GM11168 (cell line): ENCODE data around the gene PSMA7.

Experiments used
- in situ Hi-C: fragments of 300-500 bp; cut with MboI; formaldehyde crosslinking; loops from one replicate; pipeline ENCODE4 v1.12.0; 2022; ENCODE audit warnings: low sequenced_read_pairs; ENCODE audit not compliant: unreplicated experiment

Gene PSMA7

DNA sequence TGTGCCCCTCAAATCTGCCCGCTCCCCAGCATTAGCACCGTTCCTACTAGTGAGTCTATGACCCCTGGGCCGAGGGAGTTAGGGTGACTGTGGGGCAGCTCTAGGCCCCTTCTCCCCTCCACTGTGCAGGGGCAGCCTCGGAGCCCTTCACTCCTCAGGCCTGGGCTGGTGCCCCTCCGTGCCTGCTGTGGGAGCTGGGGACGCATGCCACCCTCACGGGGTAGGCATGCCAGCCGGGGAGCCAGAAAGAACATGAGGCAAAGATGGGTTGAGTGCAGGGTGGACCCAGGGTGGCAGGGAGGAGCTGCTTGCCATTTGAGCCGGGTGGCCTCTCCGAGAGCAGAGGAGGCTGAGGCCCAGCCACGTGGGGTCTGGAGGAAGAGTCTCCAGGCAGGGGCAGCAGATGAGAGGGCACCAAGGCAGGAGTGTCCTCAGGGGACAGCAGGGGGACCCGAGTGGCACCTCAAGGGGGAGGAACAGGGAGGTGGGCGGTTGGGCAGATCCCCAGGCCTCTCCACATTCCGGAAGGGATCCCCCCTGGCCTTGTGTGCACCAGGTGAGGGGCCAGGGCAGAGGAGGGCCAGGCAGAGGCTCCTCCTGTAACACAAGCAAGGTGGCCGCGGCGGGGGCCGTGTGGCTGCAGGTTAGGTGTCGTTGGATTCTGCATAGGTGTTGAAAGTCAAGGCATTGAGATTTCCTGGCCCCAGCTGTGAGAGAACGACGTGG is 39.5 kb downstream of the PSMA7 start:
- in situ Hi-C loops = no loop called here

DNA sequence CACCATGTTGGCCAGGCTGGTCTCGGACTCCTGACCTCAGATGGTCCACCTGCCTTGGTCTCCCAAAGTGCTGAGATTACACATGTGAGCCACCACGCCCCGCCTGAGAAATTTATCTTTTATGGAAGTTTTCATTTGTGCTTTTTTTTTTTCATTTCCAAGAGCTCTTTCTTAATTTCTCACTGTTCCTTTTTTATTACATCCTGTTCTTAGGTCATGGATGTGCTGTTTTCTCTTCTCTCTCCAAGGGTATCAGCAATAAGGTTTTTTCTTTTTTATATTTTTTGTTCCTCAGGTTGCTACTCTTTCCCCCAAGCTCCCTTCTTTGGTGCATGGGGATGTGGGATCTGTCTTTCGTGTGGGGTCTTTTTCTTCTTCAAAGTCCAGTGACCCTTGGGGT is 42.1 kb downstream of the PSMA7 start:
- in situ Hi-C loops = no loop called here

DNA sequence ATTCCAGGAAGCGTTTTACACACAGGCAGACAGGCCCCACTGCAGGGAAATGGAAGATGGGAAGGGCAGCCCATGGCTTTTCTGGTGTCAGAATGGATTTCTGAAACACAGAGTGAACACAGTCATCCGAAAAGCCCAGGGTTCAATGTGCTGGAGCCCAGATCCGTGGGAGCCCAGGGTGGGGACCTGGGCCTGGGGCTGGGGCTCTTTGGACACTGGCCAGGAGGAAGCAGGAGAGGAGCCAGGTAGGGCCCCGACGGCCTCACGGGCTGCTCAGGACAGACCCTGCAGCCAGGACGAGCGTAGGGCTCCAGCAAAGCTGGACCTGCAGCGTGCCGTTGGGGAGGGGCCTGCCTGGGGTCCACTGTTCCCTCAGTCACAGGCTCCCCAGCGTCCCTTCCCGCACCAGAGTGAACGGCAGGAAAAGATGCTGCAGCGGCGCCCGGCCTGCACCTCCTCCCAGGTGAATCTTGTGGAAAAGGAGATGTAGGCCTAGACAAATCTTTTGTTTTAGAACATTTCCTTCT is 45.2 kb downstream of the PSMA7 start:
- in situ Hi-C loops = no loop called here

DNA sequence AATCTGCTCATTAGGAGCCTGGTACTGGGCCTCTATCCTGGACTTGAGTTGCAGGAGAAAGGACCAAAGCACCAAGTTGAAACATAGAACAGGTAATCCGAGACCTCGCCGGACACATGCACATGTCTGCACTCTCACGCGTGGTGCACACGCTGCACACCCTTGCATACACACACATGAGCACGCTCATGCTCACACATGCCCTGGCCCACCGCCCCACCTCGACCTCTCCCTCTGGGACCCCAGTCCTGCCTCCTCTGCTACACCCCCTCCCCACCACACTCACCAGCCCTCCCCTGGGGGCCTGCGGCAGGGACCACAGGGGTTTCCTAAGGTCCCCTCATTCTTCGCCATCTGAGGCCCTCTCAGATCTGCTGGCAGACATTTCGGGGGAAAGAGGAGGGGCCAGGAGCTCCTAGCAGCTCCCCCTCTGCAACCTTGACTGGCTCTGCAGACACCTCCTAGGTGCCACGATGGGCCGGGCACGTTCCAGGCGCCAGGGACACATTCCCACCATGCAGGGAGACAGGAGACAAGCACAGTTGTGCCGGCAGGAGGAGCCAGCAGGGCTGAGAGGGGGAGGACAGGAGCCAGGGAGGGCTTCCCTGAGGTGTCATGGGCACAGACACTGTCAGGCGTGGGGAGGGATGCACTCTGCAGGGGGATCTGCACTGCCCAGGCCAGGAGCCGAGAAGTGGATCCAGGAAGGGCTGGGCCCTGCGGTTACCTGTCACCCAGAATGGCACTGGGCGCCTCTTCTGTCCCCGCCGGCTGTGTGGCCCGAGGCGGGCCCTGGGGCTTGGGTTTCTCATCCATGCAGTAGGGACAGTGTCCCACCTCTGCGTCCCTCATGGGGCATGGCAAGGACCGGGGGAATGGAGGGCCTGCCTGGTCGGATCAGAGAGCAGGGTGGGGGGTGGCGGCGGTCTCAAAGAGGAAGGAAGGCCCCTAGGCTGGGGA is 46.5 kb downstream of the PSMA7 start:
- in situ Hi-C loops = no loop called here

DNA sequence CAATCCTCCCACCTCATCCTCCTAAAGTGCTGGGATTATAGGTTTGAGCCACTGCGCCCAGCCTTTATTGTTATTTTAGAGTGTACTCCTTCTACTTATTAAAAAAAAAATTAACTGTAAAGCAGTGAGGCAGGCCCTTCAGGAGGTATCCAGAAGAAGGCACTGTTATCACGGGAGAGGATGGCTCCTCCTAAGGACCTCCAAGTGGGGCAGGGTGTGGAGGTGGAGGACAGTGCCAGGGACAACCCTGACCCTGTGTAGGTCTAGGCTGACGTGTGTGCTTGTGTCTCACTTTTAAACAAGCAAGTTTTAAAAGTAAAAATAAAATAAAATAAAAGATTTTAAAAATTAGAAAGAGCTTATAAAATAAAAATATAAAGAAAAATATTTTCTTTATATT is 53.8 kb downstream of the PSMA7 start:
- in situ Hi-C loops = no loop called here

DNA sequence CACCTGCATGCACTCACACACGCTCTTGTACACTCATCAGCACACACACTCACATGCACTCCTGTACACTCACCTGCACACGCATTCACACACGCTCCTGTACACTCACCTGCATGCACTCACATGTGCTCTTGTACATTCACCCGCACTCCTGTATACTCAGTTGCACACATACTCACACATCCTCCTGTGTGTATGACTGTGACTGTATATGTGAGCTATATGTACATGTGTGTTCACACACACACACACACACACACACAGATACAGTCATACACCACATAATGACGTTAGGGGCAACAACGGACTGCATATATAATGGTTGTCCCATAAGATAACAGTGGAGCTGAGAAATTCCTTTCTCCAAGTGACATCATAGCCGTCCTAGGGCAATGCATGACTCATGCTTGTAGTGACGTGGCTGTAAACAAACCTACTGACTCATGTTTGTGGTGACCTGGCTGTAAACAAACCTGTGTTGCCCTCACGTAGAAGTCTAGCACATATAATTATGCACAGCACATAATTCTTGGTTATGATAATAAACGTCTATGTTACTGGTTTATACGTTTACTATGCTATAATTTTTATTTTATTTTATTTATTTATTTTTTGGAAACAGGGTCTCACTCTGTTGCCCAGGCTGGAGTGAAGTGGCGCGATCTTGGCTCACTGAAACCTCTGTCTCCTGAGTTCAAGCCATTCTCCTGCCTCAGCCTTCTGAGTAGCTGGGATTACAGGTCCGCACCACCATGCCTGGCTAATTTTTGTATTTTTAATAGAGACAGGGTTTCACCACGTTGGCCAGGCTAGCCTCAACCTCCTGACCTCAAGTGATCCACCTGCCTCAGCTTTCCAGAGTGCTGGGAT is 54.7 kb downstream of the PSMA7 start:
- in situ Hi-C loops = no loop called here

DNA sequence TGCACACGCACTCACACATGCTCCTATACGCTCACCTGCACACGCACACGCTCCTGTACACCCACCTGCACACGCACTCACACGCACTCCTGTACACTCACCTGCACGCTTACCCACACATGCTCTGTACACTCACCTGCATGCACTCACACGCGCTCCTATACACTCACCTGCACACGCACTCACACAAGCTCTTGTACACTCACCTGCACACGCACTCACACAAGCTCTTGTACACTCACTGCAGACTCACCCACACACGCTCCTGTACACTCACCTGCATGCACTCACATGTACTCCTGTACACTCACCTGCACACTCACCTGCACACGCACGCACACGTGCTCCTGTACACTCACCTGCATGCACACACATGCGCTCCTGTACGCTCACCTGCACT is 55.6 kb downstream of the PSMA7 start:
- in situ Hi-C loops = no loop called here

DNA sequence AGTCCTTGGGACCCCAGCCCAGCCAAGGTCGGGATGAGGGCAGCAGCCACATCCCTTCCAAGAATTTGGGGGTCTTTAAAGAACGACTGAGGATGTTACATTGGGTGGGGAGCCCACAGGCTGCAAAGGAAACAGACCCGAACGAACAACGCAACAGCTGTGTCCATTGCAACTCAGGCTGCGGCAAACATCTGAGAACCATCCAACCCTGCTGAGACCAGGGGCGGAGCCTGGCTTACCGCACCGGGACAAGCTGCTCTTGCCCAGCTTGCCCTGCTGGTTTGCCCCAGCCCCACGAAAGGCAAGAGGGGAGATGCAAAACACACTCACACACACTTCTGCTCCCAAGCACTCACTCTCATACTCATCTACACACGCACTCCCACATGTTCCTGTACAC is 56.0 kb downstream of the PSMA7 start:
- in situ Hi-C loops = no loop called here
